Measurements from ENCODE around the gene LTBP1. TPM values are rescaled to one million over a fixed set of nuclear protein-coding genes. Genes with fewer than 3 reads are reported as not detected.
"Not testable (repeated sequence)": the region's sequence is repeated elsewhere in the genome, so short reads cannot be mapped to it uniquely, and the experiment has no call there.

The LTBP1 gene
- polyA plus RNA-seq, 4 donors = 62.8 to 133 (median 94.1) TPM

DNA sequence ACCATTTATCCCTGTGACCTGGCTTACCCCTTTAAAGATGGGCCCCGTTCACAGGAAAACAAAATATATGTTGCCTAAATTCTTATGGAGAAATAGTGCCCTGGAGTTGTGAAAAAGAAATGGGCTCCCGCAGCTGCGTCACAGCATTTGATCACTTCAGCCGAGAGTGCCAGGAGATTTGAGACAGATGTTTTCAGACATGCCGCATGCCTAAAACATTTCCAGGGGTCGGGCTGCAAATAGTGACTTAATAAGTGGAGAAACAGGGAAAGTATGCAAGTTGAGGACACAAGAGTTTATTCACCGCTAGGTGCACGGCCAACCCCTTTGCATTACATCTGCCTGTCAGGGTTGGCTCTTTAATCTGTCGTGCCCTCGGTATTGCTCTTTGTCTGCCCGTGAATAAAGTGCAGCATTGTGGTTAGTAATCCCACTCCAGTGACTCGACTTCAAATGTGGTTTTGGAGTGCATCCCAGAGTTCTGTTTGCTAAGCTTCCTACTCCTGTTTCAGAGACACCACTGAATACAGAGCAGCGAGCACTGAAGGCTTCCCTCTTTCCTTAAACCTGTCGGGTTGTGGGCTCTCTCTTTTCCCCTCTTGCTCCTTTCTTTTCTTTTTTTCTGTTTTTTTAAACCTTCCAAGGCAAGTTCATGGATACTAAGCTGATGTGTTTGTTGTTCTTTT is 187.5 kb downstream of the LTBP1 start:
- DNase-seq (ENCODE audit: low read depth in 4 of 4, low spot score in 3 of 4) = peak; percentile 40 to 55 (median 48)

DNA sequence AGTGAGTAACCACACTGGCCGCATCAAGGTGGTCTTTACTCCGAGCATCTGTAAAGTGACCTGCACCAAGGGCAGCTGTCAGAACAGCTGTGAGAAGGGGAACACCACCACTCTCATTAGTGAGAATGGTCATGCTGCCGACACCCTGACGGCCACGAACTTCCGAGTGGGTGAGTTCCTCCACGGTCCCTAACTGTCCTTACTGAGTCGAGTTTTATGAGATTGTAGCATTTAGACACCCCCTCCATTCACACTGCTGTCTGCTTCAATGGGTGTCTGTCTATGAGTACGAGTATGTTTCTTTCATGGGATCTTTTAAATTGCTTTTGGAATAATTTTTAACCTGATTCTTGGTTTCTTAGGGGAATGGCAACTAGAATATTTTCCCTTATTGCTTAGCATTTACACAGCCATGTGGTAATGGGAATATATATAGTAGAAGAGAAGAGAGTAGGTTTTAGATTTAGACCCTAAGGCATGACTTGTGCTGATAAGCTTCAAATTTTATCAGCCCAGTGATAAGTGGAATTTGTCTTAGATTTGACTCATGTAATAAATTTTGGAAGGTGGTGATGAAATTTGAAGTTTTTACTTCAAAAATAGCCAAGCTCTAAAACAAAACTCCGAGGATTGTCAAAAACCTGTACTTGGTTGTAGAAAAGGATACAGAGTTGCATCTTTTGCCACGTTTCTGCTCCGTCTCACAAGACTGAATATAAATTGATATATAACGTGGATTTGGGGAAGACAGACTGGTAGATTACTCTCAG is 188.2 kb downstream of the LTBP1 start:
- no peak for DNase-seq (ENCODE audit: low read depth in 4 of 4, low spot score in 3 of 4)

DNA sequence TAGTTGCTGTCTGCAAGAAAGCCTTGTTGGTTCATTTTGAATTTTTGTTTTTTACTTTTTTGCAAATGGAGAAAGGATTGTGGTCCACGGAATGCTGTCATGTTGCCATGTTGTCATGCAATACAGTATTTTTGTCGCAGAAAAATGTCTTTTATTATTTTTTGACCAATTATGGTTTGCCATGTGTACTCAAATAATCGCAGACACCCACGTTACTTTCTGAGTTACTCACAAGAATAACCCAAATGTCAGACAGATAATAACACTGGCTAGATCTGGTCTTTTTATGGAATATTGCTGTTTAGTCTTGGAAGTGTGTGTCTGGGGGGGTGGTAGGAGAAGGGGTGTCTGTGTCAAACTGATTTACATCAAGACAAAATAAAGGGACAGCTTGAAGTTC is 188.9 kb downstream of the LTBP1 start:
- no peak for DNase-seq (ENCODE audit: low read depth in 4 of 4, low spot score in 3 of 4)

DNA sequence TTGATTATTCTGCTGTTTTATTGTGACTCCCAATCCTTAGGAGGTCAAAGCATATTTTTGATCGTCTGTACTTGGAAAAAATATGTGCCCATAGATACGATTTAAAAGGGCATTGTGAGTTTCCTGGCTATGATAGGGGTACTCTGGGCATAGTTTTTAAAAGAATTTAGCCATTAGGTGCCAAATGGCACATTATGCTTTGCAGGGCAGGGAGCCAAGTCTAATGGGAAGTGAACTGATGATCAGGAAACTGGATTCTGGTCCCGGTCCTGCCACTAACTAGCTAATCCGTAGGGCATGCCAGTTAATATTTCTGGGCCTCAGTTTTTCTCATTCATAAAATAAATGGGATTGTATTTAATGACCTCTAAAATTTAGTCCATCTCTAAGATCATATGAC is 189.3 kb downstream of the LTBP1 start:
- DNase-seq (ENCODE audit: low read depth in 4 of 4, low spot score in 3 of 4) = no peak

DNA sequence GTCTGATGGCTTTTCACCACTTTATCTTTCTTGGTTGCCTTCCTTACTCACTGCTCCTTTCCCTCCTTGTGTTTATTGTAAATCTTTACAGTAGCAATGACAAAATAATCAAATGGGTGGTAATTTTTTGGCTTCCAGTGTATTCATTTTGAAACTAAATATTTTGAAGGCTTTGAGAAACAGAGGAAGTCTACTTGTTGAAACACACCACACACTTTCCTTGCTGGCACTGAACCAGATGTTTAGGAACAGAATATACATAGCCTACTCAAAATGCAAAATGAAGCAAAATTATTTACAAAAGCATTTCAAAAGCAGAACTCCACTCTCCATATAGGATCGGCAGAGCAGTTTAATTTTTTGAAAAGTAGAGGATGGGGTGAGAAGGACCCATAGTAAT is 189.8 kb downstream of the LTBP1 start:
- no peak for DNase-seq (ENCODE audit: low read depth in 4 of 4, low spot score in 3 of 4)

DNA sequence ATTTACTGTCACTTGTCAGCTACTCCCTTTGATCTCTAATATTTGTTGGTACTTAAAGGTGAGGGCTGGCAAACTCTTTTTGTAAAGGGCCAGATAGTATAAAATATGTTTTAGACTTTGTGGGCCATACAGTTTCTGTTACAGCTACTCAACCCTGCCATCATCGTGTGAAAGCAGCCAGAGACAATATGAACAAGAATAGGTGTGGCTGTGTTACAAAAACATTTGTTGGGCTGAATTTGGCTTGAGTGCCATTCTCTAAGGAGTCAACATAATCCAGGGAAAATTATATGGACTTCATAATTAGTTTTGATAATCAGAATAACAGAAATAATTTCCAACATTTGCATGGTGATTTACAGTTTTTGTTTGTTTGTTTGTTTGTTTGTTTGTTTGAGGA is 190.6 kb downstream of the LTBP1 start:
- no peak for DNase-seq (ENCODE audit: low read depth in 4 of 4, low spot score in 3 of 4)

DNA sequence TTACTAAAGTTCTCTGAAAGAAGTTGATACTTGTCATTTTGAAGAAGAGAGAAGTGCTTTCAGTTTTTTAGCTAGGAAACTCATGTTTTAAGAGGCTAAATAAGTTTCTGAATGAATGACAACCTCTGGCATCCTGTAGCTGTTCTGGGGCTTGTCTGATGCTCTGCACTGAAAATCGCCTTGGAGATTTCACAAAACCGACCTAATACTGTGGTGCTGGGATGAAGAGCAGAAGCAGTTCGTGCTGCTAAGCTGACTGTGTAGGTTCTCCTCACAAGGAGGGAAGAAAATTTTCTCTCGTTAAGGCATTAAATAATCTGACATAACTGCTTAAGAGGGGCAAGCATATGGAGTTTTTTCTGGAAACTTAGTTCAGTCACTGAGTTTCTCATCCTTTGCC is 193.2 kb downstream of the LTBP1 start:
- no peak for DNase-seq (ENCODE audit: low read depth in 4 of 4, low spot score in 3 of 4)

DNA sequence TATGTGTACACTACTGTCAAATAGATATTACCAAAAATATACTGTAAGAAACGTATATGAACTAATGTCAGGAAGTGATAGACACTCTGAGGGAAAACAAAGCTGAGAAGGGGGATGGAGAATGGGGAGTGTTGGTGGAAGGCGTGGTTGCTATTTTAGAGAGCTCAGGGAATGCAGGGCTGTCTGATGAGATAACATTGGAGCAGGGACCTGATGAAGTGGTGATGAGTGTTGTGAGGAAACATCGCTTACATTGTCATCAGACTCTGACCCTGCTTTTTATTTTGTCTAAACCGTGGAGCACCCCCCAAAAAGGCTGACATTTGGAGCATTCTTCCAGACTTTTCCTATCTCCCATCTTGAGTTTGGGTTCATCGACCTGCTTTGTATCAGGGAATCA is 194.7 kb downstream of the LTBP1 start:
- DNase-seq (ENCODE audit: low read depth in 4 of 4, low spot score in 3 of 4) = no peak

DNA sequence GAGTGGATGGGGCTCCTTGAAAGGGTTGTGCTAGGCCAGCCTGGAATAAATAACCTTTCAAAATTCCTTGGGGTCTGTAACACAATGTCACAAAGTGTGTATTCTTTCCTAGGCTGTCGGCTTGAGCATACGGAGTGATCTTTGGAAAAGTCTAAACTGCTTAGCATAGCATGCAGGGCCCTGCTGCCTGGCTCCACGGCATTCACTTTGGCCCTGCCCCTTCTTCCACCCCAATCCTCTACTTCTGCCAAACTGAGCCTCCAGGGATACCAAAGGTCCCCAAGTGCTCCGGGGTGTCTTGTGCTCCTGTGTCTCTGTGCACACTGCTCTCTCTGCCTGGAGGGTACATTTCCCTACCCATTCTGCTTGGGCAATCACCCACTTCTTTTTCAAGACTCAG is 196.1 kb downstream of the LTBP1 start:
- DNase-seq (ENCODE audit: low read depth in 4 of 4, low spot score in 3 of 4) = no peak

DNA sequence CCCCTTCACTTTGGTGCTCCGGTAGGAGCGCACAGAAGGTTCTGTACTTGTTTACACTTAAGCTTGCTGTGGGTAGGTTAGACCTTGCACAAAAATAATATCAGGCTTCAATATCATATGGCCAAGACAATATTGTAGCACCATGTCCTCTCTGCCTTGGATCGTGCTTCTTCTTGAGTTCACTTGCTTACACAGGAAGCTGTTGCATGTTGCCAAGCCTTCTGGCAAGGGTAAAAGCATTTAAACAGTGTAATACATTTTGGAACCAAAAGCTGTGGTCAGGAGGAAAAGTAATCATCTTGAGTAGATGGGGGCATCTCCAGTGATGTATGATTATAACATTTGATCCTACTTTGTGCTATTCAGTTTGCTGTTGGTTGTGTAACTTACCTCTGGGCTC is 197.5 kb downstream of the LTBP1 start:
- no peak for DNase-seq (ENCODE audit: low read depth in 4 of 4, low spot score in 3 of 4)

DNA sequence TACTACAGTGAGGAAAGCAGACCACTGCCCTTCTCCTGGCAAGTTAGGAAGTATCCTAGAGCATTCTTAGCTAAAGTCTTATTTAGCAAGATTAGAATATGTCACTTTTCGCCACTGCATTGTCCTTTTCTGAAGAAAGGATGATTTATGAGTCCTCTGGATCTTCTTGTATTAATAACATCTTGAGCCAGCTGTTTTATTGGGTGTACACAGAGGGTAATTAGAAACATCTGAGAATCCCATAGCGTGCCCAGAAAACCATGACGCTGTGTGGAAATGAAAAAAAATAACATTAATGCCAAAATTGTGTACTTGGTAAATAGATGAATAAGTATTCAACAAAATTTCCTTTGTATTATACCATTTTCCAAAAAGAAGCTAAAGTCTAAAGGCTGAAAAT is 198.7 kb downstream of the LTBP1 start:
- DNase-seq (ENCODE audit: low read depth in 4 of 4, low spot score in 3 of 4) = no peak

DNA sequence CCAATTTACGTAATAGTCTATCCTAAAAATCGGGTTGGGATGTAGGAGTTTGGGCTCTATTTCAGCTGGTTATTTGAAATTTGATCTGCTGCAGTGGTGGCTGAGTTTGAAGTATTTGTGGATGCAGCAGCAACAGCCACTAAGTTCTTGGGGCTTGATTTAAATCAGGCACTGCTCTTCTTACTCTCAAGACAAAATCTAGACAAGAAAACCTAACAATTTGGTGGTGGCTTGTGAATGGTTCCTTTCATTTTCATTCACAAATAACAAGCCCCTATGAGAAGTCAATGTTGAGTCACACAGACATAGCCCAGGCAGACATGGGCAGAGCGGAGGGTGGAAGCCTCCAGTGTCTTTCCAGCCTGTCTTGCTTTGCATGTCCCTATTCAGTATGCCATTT is 199.3 kb downstream of the LTBP1 start:
- no peak for DNase-seq (ENCODE audit: low read depth in 4 of 4, low spot score in 3 of 4)

DNA sequence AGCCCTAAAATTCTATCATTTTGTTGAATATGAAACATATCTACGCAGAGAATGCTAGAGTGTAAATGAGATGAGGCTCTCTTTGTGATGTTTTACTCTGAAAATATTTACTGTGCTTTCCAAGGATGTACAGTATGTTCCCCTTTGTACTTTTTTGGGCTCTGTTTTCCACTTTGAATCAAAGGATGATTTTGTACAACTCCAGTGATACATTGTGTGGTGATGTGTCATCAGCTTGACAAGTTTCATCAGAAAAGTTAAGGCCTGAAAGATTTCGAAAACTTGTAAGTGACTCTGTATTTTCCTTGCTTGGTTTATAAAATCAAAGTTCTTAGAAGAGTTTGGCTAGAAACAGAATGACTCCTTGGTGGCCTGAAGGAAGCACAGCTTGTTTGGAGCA is 206.3 kb downstream of the LTBP1 start:
- no peak for DNase-seq (ENCODE audit: low read depth in 4 of 4, low spot score in 3 of 4)

DNA sequence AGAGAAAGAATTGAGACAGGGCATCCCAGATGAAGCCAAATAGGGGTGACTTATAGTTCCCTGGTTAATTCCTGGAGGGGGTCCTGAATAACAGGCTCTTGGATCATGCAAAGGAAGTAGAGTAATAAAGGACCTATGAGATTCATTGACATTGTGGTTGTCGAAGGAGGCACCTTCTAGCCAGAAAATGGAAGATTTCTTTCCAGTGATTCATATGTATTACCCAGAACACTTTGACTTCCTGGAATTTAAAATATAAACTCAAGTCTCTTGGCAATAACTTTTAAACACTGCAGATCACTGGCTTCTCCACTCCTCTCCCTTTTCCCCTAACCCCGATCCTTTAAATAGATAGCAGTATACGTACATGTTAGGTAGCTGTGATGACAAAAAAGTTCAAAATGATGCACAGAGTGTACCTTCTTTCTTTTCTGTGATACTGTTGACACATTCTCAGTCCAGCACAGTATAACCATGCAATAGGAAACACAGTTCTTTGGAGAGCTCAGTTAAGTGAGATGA is 211.8 kb downstream of the LTBP1 start:
- DNase-seq (ENCODE audit: low read depth in 4 of 4, low spot score in 3 of 4) = no peak

DNA sequence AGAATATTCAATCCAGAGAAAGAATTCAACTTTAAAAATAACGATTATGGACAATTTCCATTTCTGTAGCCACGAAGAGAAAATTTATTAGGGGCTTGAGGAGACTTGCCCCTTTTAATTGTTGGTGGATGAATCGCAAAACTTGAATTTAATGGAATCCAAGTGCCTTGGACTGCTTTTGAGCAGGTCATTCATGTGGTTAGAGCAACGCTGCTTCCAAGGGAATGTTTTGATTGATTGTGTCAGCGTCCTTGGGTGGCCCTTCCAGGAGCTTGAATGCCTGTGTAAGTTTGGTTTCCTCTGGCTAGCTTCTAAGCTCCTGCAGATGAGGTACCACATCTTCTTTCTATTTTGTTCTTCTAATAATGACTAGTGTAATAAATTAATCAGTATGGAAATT is 213.4 kb downstream of the LTBP1 start:
- DNase-seq (ENCODE audit: low read depth in 4 of 4, low spot score in 3 of 4) = no peak

DNA sequence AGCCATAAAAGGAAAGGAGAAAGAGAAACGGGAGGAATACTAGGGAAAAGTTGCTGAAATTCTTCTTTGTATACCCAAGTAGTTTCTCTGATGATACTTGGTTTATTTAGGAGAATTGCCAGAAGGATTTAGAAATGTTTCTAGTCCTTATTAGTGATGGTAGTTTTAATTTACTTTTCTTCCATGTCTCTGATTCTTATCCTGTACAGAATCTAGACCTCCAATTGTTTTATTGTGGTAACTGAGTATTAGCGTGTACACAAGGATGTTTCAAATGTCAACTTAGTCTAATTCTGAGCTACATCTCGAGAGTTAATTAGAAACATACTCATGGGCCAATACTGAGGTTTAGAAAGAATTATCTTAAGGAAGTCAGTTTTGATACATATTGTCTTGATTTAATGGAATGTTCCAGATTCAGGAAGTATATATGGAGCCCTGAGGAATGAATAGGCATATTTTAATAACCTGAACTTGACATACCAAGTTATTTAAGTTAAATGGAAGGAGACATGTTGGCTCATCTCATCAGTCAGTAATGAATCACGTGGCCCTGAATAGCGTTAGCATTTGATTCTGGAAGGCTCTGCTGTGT is 219.6 kb downstream of the LTBP1 start:
- DNase-seq (ENCODE audit: low read depth in 4 of 4, low spot score in 3 of 4) = no peak

DNA sequence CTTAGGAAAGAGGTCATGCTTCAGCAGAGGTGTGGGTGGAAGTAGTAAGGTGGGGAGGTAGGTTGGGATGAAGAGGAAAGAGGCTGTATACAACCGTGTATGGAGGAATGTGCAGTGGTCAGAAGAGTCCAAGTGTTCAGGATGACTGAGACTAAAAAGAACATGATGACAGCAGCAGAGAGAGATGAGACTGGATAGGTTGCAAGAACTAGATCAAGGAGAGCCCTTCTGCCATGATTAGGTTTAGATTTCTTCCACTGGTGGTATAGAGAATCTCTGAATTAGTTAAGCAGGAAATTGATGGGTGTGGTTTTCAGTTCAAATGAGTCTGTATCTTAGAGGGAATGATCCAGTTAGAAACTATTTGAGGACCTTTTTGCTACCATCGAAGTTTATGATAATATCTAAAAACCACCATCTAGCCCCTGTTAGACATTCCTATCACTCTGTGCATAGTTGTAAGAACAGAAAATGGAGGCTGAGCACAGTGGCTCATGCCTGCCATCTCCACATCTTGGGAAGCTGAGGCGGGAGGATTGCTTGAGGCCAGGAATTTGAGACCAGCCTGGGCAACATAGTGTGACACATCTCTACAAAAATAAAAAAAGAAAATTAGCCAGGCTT is 221.0 kb downstream of the LTBP1 start:
- no peak for DNase-seq (ENCODE audit: low read depth in 4 of 4, low spot score in 3 of 4)

DNA sequence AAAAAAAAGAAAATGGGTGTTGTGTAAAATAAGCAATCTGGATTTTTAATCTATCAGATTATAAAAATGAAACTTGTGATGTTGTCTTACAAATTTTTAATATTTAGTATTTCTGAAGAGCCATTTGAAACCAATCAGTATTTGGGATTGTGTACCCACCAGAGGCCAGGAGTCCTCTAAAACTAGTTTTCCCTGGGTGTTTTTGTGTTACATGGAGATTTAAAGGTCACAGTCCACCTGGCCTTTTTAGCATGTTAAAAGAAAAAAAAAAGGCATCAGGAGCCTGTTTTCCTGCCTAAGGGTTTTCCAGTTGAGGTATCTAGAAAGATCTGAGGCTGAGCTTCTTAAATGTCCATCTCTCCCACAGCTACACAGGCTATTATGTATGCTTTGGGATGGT is 221.7 kb downstream of the LTBP1 start:
- DNase-seq (ENCODE audit: low read depth in 4 of 4, low spot score in 3 of 4) = no peak

DNA sequence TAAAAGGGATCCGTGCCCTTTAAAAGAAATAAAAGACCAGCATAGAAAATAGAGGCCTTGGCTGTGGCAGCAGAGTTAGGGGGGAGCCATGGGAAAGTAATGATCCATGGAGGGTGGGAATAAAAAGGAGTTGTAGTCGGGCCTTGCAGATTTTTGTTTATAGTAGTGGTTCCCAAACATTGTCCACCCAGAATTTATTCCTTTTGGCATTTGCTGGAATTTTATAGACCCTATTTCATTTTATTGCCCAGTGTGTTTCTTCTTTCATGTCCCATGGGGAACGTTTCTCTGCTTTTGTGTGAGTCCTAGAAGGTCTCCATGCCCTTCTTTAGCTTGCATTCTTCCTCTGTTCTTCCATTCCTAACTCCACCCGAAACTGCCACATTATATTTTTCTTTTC is 222.2 kb downstream of the LTBP1 start:
- DNase-seq (ENCODE audit: low read depth in 4 of 4, low spot score in 3 of 4) = peak in 1 of 4 donors; percentile 24

DNA sequence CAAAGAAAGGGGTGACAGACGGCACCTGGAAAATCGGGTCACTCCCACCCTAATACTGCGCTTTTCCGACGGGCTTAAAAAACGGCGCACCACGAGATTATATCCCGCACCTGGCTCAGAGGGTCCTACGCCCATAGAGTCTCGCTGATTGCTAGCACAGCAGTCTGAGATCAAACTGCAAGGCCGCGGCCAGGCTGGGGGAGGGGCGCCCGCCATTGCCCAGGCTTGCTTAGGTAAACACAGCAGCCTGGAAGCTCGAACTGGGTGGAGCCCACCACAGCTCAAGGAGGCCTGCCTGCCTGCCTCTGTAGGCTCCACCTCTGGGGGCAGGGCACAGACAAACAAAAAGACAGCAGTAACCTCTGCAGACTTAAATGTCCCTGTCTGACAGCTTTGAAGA is 223.5 kb downstream of the LTBP1 start:
- DNase-seq (ENCODE audit: low read depth in 4 of 4, low spot score in 3 of 4) = not testable (repeated sequence)

DNA sequence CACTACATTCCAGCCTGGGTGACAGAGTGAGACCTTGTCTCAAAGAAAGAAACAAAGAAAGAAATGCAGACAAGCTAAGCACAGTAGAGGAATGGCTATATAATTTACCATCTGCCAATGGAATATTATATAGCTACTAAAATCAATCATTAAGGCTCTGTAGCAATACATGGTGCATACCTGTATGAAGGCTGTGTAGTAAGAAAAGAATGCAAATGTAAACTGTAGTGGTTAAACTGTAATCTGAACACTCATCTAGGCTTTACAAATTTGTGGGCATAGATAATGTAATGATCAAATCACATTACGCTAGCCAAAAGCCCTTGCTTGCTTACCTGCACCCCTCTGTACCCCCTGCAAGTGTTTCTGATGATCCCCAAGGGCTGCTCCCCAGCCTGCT is 230.9 kb downstream of the LTBP1 start:
- DNase-seq (ENCODE audit: low read depth in 4 of 4, low spot score in 3 of 4) = no peak

All from left renal pelvis (tissue), 4 donors.